ENCODE data around the gene ZNF614.

ZNF614 gene

DNA sequence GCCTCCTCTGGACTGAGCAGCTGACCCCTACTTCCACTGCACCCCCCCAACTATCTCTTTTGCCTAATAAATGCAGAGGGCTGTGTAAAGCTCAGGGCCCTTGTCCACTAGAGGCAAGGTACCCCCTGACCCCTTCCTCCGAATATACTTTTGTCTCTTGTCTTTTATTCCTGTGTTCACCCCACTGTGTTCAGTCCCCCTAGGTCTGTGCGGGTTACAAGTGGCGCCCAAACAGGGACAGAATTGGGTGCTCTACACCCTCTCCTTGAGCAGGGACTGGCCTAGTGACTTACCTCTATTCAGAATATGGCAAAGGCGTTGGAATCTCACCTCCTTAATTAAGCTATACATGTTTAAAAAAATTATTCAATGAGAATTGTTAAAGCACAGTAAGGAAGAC is 56.6 kb downstream of the ZNF614 start:
- TF ChIP-seq, protein P1, sequence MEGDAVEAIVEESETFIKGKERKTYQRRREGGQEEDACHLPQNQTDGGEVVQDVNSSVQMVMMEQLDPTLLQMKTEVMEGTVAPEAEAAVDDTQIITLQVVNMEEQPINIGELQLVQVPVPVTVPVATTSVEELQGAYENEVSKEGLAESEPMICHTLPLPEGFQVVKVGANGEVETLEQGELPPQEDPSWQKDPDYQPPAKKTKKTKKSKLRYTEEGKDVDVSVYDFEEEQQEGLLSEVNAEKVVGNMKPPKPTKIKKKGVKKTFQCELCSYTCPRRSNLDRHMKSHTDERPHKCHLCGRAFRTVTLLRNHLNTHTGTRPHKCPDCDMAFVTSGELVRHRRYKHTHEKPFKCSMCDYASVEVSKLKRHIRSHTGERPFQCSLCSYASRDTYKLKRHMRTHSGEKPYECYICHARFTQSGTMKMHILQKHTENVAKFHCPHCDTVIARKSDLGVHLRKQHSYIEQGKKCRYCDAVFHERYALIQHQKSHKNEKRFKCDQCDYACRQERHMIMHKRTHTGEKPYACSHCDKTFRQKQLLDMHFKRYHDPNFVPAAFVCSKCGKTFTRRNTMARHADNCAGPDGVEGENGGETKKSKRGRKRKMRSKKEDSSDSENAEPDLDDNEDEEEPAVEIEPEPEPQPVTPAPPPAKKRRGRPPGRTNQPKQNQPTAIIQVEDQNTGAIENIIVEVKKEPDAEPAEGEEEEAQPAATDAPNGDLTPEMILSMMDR (IDR thresholded peaks at IDR 0.05; ENCODE audit: borderline replicate concordance, insufficient read depth, low read depth, low read length), result no peak
- no peak overlapping the region for H3K4me3 ChIP-seq (ENCODE audit: low read depth, low read length)

DNA sequence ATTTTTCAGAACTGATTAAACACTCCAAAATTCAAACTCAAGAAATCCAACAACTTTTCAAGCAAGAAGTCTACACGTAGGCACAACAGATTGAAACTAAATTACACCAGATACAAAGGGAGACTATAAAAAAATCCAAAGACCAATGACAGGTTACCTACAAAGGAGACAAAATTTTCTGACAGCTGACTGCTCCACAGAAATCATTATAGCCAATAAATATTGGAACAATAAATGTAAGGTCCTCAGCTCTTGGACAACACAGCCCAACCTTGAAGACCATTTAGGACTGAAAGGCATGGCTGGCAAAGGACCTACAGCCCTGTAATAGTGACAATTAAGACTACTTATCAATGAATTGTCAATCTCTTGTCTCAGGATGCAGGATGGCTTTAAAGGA is 57.5 kb downstream of the ZNF614 start:
- TF ChIP-seq, protein P1 (IDR thresholded peaks at IDR 0.05; ENCODE audit: borderline replicate concordance, insufficient read depth, low read depth, low read length), result no peak
- no peak overlapping the region for H3K4me3 ChIP-seq (ENCODE audit: low read depth, low read length)

DNA sequence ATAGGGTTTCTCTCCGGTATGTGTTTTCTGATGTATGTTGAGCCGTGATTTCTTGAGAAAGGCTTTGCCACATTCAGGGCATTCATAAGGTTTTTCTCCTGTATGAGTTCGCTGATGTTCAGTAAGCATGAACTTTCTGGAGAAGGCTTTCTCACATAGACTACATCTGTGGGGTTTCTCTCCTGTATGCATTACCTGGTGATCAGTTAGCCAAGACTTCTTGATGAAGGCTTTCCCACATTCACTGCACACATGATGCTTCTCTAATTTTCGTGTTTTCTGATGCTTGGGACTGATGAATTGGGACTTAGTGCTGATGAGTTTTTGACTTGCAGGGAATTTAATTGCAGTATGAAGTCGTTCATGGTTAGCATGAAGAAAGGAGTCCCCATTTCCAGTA is 62.6 kb downstream of the ZNF614 start:
- H3K4me3 ChIP-seq (ENCODE audit: low read depth, low read length), result no peak overlapping the region
- TF ChIP-seq, protein P1 (IDR thresholded peaks at IDR 0.05; ENCODE audit: borderline replicate concordance, insufficient read depth, low read depth, low read length), result no peak

Data from GM12875 (cell line).